ENCODE data around the gene B3GALT6.

Gene B3GALT6

DNA sequence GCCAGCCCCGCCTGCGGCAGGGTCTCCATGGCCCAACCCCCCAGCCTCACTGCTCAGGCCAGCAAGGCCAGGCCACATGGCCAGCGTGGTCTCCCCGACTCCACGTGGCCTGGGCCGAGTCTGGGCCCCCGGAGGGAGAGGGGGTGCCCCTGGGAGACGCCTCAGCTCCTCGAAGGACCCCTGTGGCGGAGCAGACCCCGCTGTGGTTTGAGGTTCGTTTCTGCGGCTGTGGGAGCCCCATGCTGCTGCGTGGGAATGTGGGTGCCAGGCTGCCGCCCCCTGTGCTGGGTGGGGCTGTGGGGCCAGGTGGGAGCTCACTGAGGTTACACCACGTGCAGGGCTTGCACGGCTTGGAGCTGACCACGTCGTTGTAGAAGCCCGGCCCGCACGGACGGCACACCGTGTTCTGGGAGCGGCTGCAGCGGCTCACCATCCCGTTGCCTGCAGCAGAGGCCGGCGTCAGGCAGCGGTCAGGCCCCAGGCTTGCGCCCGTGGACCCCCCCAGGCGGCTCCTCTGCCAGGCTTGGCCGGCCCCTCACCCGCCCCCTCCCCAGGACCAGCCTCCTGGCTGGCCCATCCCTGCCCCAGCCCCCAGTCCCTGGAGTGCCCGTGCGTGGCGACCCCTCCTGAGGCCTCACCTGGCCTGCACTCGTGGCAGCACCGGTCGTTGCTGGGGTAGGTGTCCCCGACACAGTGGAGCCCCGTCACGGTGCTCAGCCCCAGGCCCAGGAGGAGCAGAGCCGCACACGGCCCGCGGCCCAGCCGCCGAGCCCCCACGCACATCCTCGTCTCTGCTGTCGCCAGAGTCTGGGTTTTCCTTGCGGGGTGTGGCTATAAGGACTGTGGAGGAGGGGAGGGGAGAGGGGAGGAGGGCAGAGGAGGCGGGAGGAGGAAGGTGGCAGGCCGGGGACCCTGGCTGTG, 18.4 kb upstream of the B3GALT6 start, which contains the start of gene TNFRSF4:
TNFRSF4 (minus strand) TSS at position 809 of the 921 bp plus-strand sequence; CDS start at position 783, 26 bp downstream.
- peak; percentile 38 for DNase-seq (ENCODE audit: extremely low read depth, insufficient read length)
- no peaks in the 10 kb centered on the region for H3K27me3 ChIP-seq (replicated peaks; ENCODE audit: control insufficient read depth, insufficient read depth, low read length)
- TF ChIP-seq, protein P1, sequence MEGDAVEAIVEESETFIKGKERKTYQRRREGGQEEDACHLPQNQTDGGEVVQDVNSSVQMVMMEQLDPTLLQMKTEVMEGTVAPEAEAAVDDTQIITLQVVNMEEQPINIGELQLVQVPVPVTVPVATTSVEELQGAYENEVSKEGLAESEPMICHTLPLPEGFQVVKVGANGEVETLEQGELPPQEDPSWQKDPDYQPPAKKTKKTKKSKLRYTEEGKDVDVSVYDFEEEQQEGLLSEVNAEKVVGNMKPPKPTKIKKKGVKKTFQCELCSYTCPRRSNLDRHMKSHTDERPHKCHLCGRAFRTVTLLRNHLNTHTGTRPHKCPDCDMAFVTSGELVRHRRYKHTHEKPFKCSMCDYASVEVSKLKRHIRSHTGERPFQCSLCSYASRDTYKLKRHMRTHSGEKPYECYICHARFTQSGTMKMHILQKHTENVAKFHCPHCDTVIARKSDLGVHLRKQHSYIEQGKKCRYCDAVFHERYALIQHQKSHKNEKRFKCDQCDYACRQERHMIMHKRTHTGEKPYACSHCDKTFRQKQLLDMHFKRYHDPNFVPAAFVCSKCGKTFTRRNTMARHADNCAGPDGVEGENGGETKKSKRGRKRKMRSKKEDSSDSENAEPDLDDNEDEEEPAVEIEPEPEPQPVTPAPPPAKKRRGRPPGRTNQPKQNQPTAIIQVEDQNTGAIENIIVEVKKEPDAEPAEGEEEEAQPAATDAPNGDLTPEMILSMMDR (IDR thresholded peaks at IDR 0.05; ENCODE audit: insufficient read depth, low read length, poor library complexity, severe bottlenecking): no peak
- H3K4me3 ChIP-seq (replicated peaks; ENCODE audit: low read depth, low read length): peak within 1 kb of the TSS; percentile 39
- H3K36me3 ChIP-seq (ENCODE audit: control insufficient read depth, insufficient read depth, low read length): peaks cover 19% of the 10 kb centered on the region

DNA sequence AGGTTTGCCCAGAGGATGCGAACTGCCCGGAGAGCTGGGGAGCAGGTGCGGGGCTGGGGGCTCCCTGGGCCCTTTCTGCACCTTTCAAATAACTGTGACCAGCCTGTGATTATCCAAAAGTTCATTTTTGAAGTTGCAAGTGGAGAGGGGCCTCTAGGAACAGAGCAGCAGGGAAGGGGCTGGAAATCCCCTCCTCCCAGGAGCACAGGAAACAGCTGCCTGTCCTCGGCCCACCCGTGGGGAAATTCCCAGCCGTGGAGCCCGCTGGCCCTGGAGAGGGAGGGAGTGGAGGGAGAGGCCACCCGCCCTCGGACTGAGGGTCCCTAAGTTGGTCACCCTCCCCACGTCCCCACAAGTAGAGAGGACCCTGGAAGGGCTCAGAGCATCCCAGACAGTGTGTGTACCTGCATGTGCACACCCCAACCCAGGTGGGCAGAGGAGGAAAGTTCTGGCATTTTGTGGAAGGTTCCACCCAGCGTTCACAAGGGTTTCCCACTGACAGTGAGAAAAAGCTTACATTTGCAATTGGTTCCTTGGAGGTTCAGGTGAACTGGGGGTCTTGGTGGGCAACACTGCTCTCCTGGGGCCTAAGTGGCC, 16.9 kb upstream of the B3GALT6 start:
- TF ChIP-seq, protein P1 (IDR thresholded peaks at IDR 0.05; ENCODE audit: insufficient read depth, low read length, poor library complexity, severe bottlenecking): no peak
- no peak for DNase-seq (ENCODE audit: extremely low read depth, insufficient read length)
- Histone ChIP-seq H3K4me3 (replicated peaks; ENCODE audit: low read depth, low read length) (no peak overlapping the region), H3K27me3 (replicated peaks; ENCODE audit: control insufficient read depth, insufficient read depth, low read length) (no peaks in the 10 kb centered on the region), H3K36me3 (ENCODE audit: control insufficient read depth, insufficient read depth, low read length) (peaks cover 26% of the 10 kb centered on the region)

DNA sequence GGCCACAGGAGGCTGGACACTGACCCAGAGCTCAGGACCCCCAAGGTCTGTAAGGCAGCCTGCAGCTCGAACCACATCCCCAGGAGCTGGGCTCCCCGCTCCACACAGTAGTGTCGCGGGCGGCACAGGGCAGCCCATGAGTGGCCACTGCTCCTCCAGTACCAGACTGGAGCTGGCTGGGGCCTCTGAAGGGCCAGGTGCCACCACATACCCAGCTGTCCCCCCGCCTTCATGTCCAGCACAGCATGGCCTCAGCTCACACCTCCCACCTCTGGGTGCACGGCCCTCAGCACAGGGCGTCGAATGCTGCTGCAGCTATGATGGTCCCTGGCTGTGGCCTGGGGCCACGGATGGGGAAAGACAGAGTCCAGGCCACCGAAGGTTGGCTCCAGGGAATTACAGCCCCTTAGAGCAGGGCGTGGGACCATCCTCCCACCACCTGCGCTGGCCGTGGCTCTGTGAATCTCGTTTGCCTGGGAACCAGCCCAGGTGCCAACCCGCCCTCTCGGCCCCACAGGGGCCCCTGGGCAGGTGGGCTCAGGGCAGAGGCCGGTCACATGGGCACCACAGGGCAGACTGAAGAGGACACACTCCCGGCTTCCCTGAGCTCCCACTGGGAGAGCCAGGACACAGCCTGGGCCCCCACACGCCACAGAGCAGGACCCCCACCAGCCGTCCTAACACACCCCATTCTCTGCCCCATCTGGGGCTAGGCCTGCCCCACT, 16.0 kb upstream of the B3GALT6 start:
- no peaks in the 10 kb centered on the region for H3K27me3 ChIP-seq (replicated peaks; ENCODE audit: control insufficient read depth, insufficient read depth, low read length)
- TF ChIP-seq, protein P1 (IDR thresholded peaks at IDR 0.05; ENCODE audit: insufficient read depth, low read length, poor library complexity, severe bottlenecking): no peak
- DNase-seq (ENCODE audit: extremely low read depth, insufficient read length): no peak
- peaks cover 29% of the 10 kb centered on the region for H3K36me3 ChIP-seq (ENCODE audit: control insufficient read depth, insufficient read depth, low read length)
- no peak overlapping the region for H3K4me3 ChIP-seq (replicated peaks; ENCODE audit: low read depth, low read length)

DNA sequence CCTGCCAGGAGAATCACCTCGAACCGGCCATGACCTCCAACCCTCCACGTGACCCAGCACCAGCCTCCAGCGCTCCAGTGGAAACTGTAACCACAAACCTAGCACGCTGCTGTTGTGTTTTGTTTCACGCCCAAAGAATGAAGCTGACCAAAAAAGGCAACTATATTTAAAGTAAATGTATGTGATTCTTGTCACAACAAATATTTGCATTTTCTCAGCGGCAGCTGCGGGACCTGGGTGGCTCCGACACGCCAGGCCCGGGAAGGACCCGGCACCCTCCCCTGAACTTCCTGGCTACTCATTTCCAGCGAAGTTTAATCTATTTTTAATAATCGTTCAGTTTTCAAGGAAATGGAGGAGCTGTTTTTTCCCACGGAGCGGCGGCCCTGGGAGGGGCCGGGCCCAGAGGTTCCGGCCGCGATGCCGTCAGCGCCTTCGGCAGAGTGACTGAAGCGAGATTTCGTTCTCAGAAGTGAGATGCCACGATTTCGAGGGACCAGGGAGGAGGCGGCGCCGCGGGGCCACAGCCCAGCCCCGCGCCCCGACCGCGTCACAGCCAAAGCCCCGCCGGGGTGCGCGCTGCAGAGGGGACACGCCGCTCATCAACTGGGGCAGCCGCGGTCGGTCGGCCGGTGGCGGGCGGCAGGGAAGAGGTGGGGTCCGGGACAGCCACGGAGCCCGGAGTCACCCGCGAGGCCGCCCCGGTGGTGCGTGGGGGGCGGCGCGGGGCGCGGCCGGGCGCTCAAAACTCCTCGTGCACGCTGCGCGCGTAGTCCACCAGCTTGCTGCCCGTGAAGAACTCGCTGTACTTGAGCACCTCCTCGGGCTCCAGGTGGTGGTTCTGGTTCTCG, 15.0 kb upstream of the B3GALT6 start:
- DNase-seq (ENCODE audit: extremely low read depth, insufficient read length): no peak
- TF ChIP-seq, protein P1 (IDR thresholded peaks at IDR 0.05; ENCODE audit: insufficient read depth, low read length, poor library complexity, severe bottlenecking): no peak
- Histone ChIP-seq H3K36me3 (ENCODE audit: control insufficient read depth, insufficient read depth, low read length) (peaks cover 32% of the 10 kb centered on the region), H3K27me3 (replicated peaks; ENCODE audit: control insufficient read depth, insufficient read depth, low read length) (no peaks in the 10 kb centered on the region), H3K4me3 (replicated peaks; ENCODE audit: low read depth, low read length) (no peak overlapping the region)

All from GM06990 (cell line).